A549 treated with AZD2906 at 1 μM for 4 hours (cell line): ENCODE results near the gene ZWILCH. TPM values are rescaled to one million over a fixed set of nuclear protein-coding genes. Genes with fewer than 3 reads are reported as not detected.

ENCODE experiments used
- total RNA-seq: library from RNA; stranded (reverse); fragments of 200-300 nt; extraction: Qiagen RNA extraction; gene quantifications from 5 replicates; pipeline ENCODE4 v1.2.3, GENCODE V29; 2022

Gene ZWILCH
- 31.1 to 36.6 TPM (median 33.8 TPM) in 5 replicates for total RNA-seq

DNA sequence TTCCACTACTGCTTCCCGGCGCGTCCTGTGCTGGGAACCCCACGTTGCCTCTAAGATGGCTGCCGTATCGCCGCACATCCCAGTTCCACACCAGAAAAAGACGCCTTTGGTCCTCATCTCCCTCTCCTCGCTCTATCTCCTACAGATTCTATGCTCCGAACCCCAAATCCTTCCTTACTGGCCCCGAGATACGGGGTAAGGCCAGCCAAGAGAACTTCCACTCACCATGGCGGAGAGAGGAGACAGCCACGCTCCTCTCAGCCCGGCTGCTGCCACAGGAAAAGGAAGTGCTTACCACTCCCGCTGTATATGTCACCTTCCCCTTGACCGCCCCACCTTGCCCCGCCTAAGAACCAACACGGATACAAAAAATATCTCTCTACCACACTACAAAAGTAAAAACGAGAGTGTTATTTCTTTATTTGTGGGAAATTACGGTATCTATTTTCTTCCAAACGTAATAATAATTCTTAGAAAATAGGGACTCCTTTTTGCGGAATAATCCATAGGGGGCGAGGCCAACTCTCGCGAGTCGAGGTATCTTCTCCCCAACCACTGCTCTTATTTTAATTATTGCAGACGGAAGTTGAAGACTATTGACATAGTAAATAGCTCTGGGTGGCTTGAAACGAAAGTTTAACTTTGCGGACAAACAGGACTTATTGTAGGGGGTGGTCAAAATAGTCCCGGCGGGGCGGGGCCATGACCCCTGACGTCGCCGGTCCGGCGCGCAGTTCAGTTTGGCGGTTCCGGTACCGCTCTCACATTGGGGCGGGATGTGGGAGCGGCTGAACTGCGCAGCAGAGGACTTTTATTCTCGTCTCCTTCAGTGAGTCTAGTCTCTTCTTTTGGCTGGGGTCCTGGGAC lies at the start of gene ZWILCH, which contains the start of gene RPL4:
TSS of gene ZWILCH (plus strand) at position 764 of the 867 bp plus-strand sequence. CDS start at position 777, 13 bp downstream.
TSS of gene RPL4 (minus strand) at position 293 of the 867 bp plus-strand sequence. CDS start at position 228, 65 bp downstream.

DNA sequence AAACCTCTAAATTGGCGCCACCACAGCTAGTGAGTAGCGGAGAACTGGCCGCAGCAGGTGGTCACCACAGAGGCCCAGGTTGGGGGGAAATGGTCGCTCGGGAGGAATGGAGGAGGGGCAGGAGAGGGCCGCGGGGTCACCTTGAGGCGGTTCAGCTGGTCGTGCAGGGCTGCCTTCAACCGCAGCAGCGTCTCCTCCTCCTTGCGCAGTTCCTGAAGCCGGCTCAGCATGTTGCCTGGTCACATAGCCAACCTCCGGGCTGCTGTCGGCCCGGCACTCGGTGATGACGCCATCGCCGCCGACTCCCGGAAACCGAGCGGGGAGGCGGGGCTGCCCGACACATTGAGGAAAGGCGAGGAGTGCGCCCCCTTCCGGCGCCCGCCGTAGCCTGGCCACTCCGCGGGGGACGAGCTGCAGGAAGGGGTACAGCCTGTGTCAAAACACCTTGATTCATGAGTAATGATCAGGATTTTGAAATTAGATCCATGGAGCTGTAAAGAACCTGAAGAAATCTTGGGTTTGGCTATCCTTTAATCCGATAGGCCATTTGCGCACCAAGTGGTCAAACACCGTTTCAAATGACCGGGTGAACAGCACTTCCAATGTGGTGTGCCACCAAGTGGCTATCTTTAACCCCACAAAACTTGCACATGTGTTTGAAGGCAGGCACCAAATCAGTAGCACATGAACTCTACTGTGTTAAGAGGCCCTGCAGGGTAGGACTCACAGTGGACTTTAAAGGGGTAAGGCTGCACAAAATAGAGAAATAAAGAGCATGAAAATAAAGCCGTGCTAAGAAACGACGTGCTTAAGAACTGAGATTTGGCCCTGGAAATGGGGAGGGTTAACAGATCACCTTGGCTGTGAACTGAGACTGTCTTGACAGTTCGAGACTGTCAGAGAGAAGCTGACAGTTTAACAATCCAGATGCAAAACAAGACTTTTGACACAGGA lies 7.3 kb upstream of the ZWILCH start, which contains the start of gene SNAPC5:
TSS of gene SNAPC5 (minus strand) at position 261 of the 954 bp plus-strand sequence. CDS start at position 230, 31 bp downstream.

DNA sequence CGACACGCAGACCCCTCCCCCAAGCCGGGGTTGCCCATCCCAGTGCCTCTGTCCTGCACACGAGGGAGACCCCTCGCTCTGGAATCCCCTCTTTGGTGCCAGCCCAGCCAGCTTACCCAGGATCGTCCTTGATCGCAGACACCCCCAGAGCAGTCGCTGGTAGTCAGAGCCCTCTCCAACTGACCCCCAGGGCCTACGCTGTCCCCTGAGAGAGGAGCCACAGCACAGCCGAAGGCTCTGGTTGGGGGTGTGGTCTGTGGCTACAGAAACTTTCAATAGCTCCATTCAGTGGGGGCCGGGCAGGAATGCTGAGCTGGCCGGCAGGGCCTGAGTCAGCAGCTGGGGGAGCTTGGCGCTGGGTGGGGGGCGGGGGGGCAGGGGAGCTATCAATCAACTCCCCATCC lies 60.6 kb downstream of the ZWILCH start, which contains the start of gene LCTL:
TSS of gene LCTL (minus strand) at position 258 of the 404 bp plus-strand sequence. CDS start 633 bp downstream, outside the sequence.

Other genes starting within 250 kb of the ZWILCH start
- 29.8 to 37.4 TPM (median 30.3 TPM) in 5 replicates for gene DIS3L, start 211.8 kb upstream of the ZWILCH start, total RNA-seq
- gene TIPIN, start 148.6 kb upstream of the ZWILCH start, total RNA-seq = 20.0 to 26.9 TPM (median 21.7 TPM) in 5 replicates
- 86.6 to 118 TPM (median 117 TPM) in 5 replicates for gene MAP2K1, start 118.4 kb upstream of the ZWILCH start, total RNA-seq
- 44.0 to 63.9 TPM (median 46.0 TPM) in 5 replicates for gene SNAPC5, start 7.6 kb upstream of the ZWILCH start, total RNA-seq
- 5,037 to 6,558 TPM (median 5,368 TPM) in 5 replicates for gene RPL4, start 471 bp upstream of the ZWILCH start, total RNA-seq
- gene LCTL, start 60.7 kb downstream of the ZWILCH start, total RNA-seq = 0.05 TPM in 1 of 5 replicates, not detected in the others
- gene SMAD6, start 196.9 kb downstream of the ZWILCH start, total RNA-seq = 22.0 to 33.6 TPM (median 29.4 TPM) in 5 replicates